SJSA1 (cell line): ENCODE results near the gene PKIB. TPM values are rescaled to one million over a fixed set of nuclear protein-coding genes. Genes with fewer than 3 reads are reported as not detected.

ENCODE experiments used
- DNase-seq, 2 experiments: peaks; one replicate each; pipeline ENCODE4 v3.0.0-alpha.2; 2015 to 2020; ENCODE audit warnings: low spot score in 2 of 2, low read depth in 1 of 2
- H3K27ac ChIP-seq: fragments of 250-450 bp; sonication (Bioruptor Pico); 2 replicates; pipeline ENCODE4 v1.5.1; 2020; ENCODE audit warnings: mild to moderate bottlenecking, moderate library complexity
- H3K27me3 ChIP-seq: fragments of 250-450 bp; sonication (Bioruptor Pico); replicated peaks from 2 replicates; pipeline ENCODE4 v1.5.1; 2020; ENCODE audit warnings: mild to moderate bottlenecking, moderate library complexity
- H3K36me3 ChIP-seq: fragments of 250-450 bp; sonication (Bioruptor Pico); 2 replicates; pipeline ENCODE4 v1.5.1; 2020; ENCODE audit warnings: mild to moderate bottlenecking
- H3K4me1 ChIP-seq: fragments of 250-450 bp; sonication (Bioruptor Pico); replicated peaks from 2 replicates; pipeline ENCODE4 v1.6.1; 2021; ENCODE audit warnings: mild to moderate bottlenecking
- H3K4me3 ChIP-seq: fragments of 250-450 bp; sonication (Bioruptor Pico); 2 replicates; pipeline ENCODE4 v1.5.1; 2020; ENCODE audit warnings: mild to moderate bottlenecking
- H3K9me3 ChIP-seq: fragments of 250-450 bp; sonication (Bioruptor Pico); replicated peaks from 2 replicates; pipeline ENCODE4 v1.5.1; 2020; ENCODE audit warnings: mild to moderate bottlenecking
- total RNA-seq: library from RNA; depleted of rRNA; stranded (reverse); fragments of >200 nt; shearing (Covaris generic); gene quantifications from 2 replicates; pipeline ENCODE4 v1.2.3, GENCODE V29; 2014; rRNA removed

PKIB gene
- total RNA-seq, 1 experiment from 2014 or later, result not detected

GRCh38 chr6:122754191-122754731 lies 144.1 kb downstream of the PKIB start:
- Histone ChIP-seq H3K36me3 (no peaks in the 10 kb centered on the region), H3K9me3 (no peaks in the 10 kb centered on the region), H3K4me1 (no peaks in the 10 kb centered on the region), H3K4me3 (no peak overlapping the region), H3K27ac (no peak overlapping the region), H3K27me3 (no peaks in the 10 kb centered on the region)
- no peak for DNase-seq

- H3K4me3 ChIP-seq, result no peak overlapping the region
- H3K4me1 ChIP-seq, result no peaks in the 10 kb centered on the region
- no peak overlapping the region for H3K27ac ChIP-seq
- DNase-seq, result no peak
- no peaks in the 10 kb centered on the region for H3K9me3 ChIP-seq
- H3K27me3 ChIP-seq, result no peaks in the 10 kb centered on the region
- no peaks in the 10 kb centered on the region for H3K36me3 ChIP-seq
Observed at GRCh38 chr6:122755901-122756300, 145.7 kb downstream of the PKIB start.

GRCh38 chr6:122758927-122759334 lies 148.7 kb downstream of the PKIB start:
- DNase-seq, result no peak
- no peaks in the 10 kb centered on the region for H3K27me3 ChIP-seq
- no peak overlapping the region for H3K4me3 ChIP-seq
- no peaks in the 10 kb centered on the region for H3K9me3 ChIP-seq
- H3K36me3 ChIP-seq, result no peaks in the 10 kb centered on the region
- H3K27ac ChIP-seq, result no peak overlapping the region
- no peaks in the 10 kb centered on the region for H3K4me1 ChIP-seq

DNA sequence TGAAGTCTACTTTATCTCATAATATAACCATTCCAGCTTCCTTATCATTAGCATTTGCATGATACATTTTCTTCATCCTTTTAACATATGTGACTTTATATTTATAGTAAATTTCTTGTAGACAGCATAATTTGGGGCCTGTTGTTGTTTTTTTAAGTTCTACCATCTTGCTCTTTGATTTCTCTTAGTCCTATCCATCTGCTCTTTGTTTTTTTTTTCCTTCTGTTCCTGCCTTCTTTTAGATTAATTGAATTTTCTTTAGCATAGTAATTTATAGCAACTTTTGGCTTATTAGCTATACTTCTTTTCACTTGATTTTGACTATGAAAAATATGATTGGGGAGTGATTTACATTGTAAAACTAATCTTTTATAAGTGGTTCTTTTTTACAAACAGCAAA lies 150.1 kb downstream of the PKIB start:
- Histone ChIP-seq H3K4me3 (no peak overlapping the region), H3K4me1 (no peaks in the 10 kb centered on the region), H3K36me3 (no peaks in the 10 kb centered on the region), H3K27me3 (no peaks in the 10 kb centered on the region), H3K27ac (no peak overlapping the region), H3K9me3 (no peaks in the 10 kb centered on the region)
- DNase-seq, result no peak

DNA sequence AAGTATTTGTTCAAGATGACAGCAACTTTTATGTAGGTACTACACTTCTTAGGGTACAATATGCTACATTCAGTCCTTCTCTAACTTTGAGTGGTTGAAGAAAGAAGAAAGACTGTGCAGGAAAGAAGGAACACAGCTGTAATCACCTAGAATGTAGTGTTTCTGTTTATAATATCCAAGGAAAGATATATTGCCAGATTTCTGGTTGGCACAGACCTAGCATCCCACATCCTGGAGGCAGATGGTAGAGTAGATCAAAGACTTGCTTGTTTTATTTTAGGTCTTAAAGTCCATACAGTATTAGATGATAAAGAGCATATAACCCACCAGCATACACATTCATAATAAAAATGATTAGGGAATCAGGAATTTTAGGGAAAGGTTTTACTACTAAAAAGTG lies 156.1 kb downstream of the PKIB start:
- Histone ChIP-seq H3K27ac (no peak overlapping the region), H3K9me3 (no peaks in the 10 kb centered on the region), H3K4me3 (no peak overlapping the region), H3K4me1 (no peaks in the 10 kb centered on the region), H3K27me3 (no peaks in the 10 kb centered on the region; the same call in 1 of the 2 replicates), H3K36me3 (no peaks in the 10 kb centered on the region)
- DNase-seq, result no peak

DNA sequence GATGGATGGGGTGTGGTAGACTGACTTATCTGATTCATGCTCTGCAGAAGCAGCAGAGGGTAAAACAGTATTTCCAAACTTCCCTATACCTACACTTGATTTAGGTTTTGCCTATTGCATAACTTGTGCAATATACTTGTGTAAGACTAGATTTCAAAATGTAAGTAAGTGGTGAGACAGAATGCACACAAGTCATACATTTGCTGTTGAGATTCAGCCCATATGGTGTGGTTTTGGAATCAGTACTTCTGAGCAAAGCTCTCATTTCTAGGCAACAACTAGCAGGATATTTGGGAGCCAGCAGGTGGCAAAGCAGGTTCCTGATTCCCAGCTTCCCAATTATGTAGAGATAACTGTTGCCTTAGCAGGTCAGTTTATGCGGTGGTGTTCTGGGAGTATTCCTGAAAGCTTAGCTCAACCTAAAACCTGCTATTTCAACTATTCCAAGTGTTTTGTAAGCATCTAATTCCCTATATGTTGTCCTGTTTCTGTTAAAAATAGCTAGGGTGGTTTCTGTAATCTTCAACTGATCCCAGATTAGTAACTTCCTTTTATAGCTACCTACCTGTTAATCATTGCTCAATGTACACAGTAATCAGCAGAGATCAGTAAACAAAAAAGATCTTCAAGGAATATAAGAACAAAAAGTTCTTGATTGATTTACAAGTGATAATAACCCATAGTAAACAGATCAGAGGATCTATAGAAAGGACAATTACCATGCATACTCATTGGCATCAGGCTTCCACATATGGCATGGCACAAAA lies 160.8 kb downstream of the PKIB start:
- Histone ChIP-seq H3K4me3 (no peak overlapping the region), H3K27me3 (no peaks in the 10 kb centered on the region; the same call in none of the 2 replicates), H3K9me3 (no peaks in the 10 kb centered on the region), H3K27ac (no peak overlapping the region), H3K36me3 (no peaks in the 10 kb centered on the region), H3K4me1 (no peaks in the 10 kb centered on the region)
- DNase-seq, result no peak

GRCh38 chr6:122772724-122773415 lies 162.7 kb downstream of the PKIB start:
- no peak overlapping the region for H3K27ac ChIP-seq
- no peak overlapping the region for H3K4me3 ChIP-seq
- peaks cover under 1% of the 10 kb centered on the region for H3K27me3 ChIP-seq
- no peaks in the 10 kb centered on the region for H3K9me3 ChIP-seq
- DNase-seq, result no peak
- no peaks in the 10 kb centered on the region for H3K4me1 ChIP-seq
- no peaks in the 10 kb centered on the region for H3K36me3 ChIP-seq

Other genes with a start within 250 kb of the PKIB start
- gene HSF2, start 210.8 kb upstream of the PKIB start, total RNA-seq, result 18.9 and 36.8 TPM in 2 replicates
- 185 and 227 TPM in 2 replicates for gene SERINC1, start 138.6 kb upstream of the PKIB start, total RNA-seq
- gene FABP7, start 169.3 kb downstream of the PKIB start, total RNA-seq, result not detected in 2 replicates
- 0.60 and 2.1 TPM in 2 replicates for gene SMPDL3A, start 178.9 kb downstream of the PKIB start, total RNA-seq